Right lobe of liver (tissue), 4 donors: ENCODE results near the gene SNPH.

Experiments used
- POLR2A ChIP-seq: fragments of 450-650 bp; IDR thresholded peaks from one replicate; pipeline ENCODE4 v1.6.1; 2017; ENCODE audit warnings: antibody characterized with exemption, mild to moderate bottlenecking
- TF ChIP-seq, protein P1 (sequence below), 4 donors: fragments of 200-600 bp in 3 of 4; fragments of 450-650 bp in 1 of 4; IDR thresholded peaks; one replicate each; pipeline versions ENCODE4 v1.5.1 to v1.8.0; 2016 to 2022; ENCODE audit warnings: antibody characterized with exemption in 4 of 4, mild to moderate bottlenecking in 2 of 4
- donor health status: DM: no; HTN: no; CAD: no.
- donor health status: DM: no; HTN: no; CAD: no.
- donor health status: DM: no; HTN: yes; CAD: no.

DNA sequence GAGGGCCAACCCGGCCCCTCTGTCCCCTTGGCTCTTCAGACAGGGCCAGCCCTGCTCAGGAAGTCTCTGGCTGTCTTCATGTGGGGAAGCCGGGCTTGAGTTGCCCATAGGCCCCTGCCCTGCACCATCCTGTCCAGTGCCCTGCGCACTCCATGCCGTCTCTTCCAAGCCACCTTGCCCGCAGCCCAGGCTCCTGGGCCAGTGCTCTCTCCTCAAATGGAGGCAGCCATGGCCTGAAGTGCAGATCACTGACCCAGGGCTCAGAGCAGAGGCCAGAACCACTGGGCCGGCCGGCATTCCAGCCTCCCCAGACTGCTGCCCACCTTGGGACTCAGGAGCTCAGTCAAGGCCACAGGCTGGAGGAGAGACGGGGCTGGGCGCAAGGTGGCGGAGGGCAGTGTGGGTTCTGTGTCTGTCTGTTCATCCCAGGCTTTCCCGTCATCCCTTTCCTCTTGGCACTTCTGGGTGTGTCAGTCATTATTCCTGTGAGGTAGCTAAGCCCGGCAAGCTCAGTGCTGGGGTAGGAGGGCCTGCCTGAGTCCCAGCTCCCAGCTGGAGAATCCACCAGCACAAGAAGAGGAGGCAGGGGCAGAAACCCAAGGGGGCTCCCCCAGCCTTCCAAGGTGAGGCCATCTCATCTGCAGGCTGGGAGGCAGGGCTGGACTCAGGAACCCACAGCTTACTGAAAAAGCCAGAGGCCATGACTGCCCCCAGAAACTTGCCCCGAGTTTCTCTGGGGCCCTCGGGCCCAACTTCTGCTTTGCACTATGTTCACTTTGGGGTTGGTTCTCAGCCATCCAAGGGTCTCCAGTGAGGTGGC lies 40.4 kb downstream of the SNPH start:
- TF ChIP-seq, protein P1, sequence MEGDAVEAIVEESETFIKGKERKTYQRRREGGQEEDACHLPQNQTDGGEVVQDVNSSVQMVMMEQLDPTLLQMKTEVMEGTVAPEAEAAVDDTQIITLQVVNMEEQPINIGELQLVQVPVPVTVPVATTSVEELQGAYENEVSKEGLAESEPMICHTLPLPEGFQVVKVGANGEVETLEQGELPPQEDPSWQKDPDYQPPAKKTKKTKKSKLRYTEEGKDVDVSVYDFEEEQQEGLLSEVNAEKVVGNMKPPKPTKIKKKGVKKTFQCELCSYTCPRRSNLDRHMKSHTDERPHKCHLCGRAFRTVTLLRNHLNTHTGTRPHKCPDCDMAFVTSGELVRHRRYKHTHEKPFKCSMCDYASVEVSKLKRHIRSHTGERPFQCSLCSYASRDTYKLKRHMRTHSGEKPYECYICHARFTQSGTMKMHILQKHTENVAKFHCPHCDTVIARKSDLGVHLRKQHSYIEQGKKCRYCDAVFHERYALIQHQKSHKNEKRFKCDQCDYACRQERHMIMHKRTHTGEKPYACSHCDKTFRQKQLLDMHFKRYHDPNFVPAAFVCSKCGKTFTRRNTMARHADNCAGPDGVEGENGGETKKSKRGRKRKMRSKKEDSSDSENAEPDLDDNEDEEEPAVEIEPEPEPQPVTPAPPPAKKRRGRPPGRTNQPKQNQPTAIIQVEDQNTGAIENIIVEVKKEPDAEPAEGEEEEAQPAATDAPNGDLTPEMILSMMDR (IDR thresholded peaks at IDR 0.05), result no peak
- TF ChIP-seq POLR2A, result no peak
